Measurements from ENCODE around the gene P2RX3.

P2RX3 gene

GRCh38 chr11:57299150-57299737 is 38.9 kb upstream of the P2RX3 start:
- Histone ChIP-seq H3K27ac (ENCODE audit: extremely low read depth, low read depth, low read length) (no peak overlapping the region), H3K4me1 (ENCODE audit: control insufficient read depth, insufficient read depth, low read length) (peaks cover 3% of the 10 kb centered on the region; the same call in 1 of the 2 replicates), H3K36me3 (ENCODE audit: control insufficient read depth in 2 of 2, insufficient read depth in 1 of 2, low read length in 2 of 2) (peaks cover 0 to 57% of the 10 kb centered on the region in 2 experiments; a peak in 2 of 3 replicates), H3K9me3 (ENCODE audit: control insufficient read depth, insufficient read depth, low read depth, low read length) (no peaks in the 10 kb centered on the region), H3K4me3 (ENCODE audit: low read depth, low read length) (no peak overlapping the region)
- no peak for TF ChIP-seq ZNF544 (tag by site-specific recombination; IDR thresholded peaks at IDR 0.05)
- TF ChIP-seq ZBTB49 (tag by site-specific recombination; IDR thresholded peaks at IDR 0.05; ENCODE audit: low read depth), result no peak
- TF ChIP-seq ZNF350 (tag by site-specific recombination; IDR thresholded peaks at IDR 0.05), result no peak
- no peak for TF ChIP-seq RBAK (tag by site-specific recombination; IDR thresholded peaks at IDR 0.05)
- TF ChIP-seq ZNF280D (tag by site-specific recombination; IDR thresholded peaks at IDR 0.05), result no peak
- no peak for TF ChIP-seq ZNF488 (tag by site-specific recombination; IDR thresholded peaks at IDR 0.05)
- no peak for TF ChIP-seq ZSCAN16 (tag by site-specific recombination; IDR thresholded peaks at IDR 0.05)
- TF ChIP-seq MYNN (tag by site-specific recombination; IDR thresholded peaks at IDR 0.05; ENCODE audit: borderline replicate concordance), result no peak
- no peak for TF ChIP-seq ZNF792 (tag by site-specific recombination; IDR thresholded peaks at IDR 0.05)
- TF ChIP-seq ZNF354C (tag by site-specific recombination; IDR thresholded peaks at IDR 0.05; ENCODE audit: borderline replicate concordance, low read depth), result no peak
- TF ChIP-seq ZFP41 (tag by site-specific recombination; IDR thresholded peaks at IDR 0.05; ENCODE audit: borderline replicate concordance), result no peak
- no peak for TF ChIP-seq TRIM28 (IDR thresholded peaks at IDR 0.05; ENCODE audit: borderline replicate concordance, low read length)
- no peak for TF ChIP-seq ZNF138 (tag by site-specific recombination; IDR thresholded peaks at IDR 0.05; ENCODE audit: borderline replicate concordance)
- TF ChIP-seq ZNF133 (tag by site-specific recombination; IDR thresholded peaks at IDR 0.05), result no peak
- no peak for TF ChIP-seq ZNF214 (tag by site-specific recombination; IDR thresholded peaks at IDR 0.05; ENCODE audit: borderline replicate concordance)
- ChIA-PET CTCF (no interaction called here), POLR2A (no interaction called here)

- ChIA-PET POLR2A (no interaction called here), CTCF (no interaction called here)
- no peaks in the 10 kb centered on the region for H3K4me1 ChIP-seq (ENCODE audit: control insufficient read depth, insufficient read depth, low read length)
- H3K27ac ChIP-seq (ENCODE audit: extremely low read depth, low read depth, low read length), result no peak overlapping the region
- no peak for TF ChIP-seq ZNF777 (tag by site-specific recombination; IDR thresholded peaks at IDR 0.05; ENCODE audit: borderline replicate concordance)
- TF ChIP-seq ZEB2 (tag by site-specific recombination; IDR thresholded peaks at IDR 0.05), result no peak
- TF ChIP-seq PRDM10 (tag by site-specific recombination; IDR thresholded peaks at IDR 0.05), result no peak
- TF ChIP-seq INSM2 (tag by site-specific recombination; IDR thresholded peaks at IDR 0.05), result no peak
- TF ChIP-seq ZNF132 (tag by site-specific recombination; IDR thresholded peaks at IDR 0.05; ENCODE audit: borderline replicate concordance), result no peak
- no peak for TF ChIP-seq ZNF830 (tag by site-specific recombination; IDR thresholded peaks at IDR 0.05; ENCODE audit: low read depth)
- H3K4me3 ChIP-seq (ENCODE audit: low read depth, low read length), result no peak overlapping the region
- peaks cover 0 to 57% of the 10 kb centered on the region in 2 experiments; a peak in 2 of 3 replicates for H3K36me3 ChIP-seq (ENCODE audit: control insufficient read depth in 2 of 2, insufficient read depth in 1 of 2, low read length in 2 of 2)
- H3K9me3 ChIP-seq (ENCODE audit: control insufficient read depth, insufficient read depth, low read depth, low read length), result no peaks in the 10 kb centered on the region
Observed at GRCh38 chr11:57300785-57301184, 37.4 kb upstream of the P2RX3 start.
